Keratinocyte (primary cell): ENCODE data around the gene HS1BP3. TPM values are rescaled to one million over a fixed set of nuclear protein-coding genes. Genes with fewer than 3 reads are reported as not detected.

Source experiments
- DNase-seq: peaks from one replicate; pipeline ENCODE4 v3.0.0-alpha.2; 2011; ENCODE audit warnings: low read depth, missing footprints, low spot score
- FAIRE-seq: peaks from 2 replicates; lab custom pipeline; 2011; peaks lifted over from hg19 to GRCh38; lab: Jason Lieb, UNC
- H2AFZ ChIP-seq: 2 replicates; pipeline ENCODE4 v1.6.0; 2012; ENCODE audit warnings: low read length, control low read depth, inconsistent platforms; ENCODE audit not compliant: control insufficient read depth
- H3K27ac ChIP-seq: 2 replicates; pipeline ENCODE4 v1.5.1; 2011; ENCODE audit warnings: low read length; ENCODE audit not compliant: control insufficient read depth, insufficient read depth
- H3K27me3 ChIP-seq: 3 replicates; pipeline ENCODE4 v1.6.0; 2011; ENCODE audit warnings: low read length; ENCODE audit not compliant: control insufficient read depth, insufficient read depth; ENCODE audit errors: extremely low read depth
- H3K36me3 ChIP-seq, 2 experiments: 2 replicates in 1 of 2; 3 replicates in 1 of 2; pipeline ENCODE4 v1.5.1; 2011; ENCODE audit warnings: low read length in 2 of 2, mild to moderate bottlenecking in 1 of 2; ENCODE audit not compliant: control insufficient read depth in 2 of 2, insufficient read depth in 2 of 2; ENCODE audit errors: extremely low read depth in 1 of 2
- H3K4me1 ChIP-seq: 3 replicates; pipeline ENCODE4 v1.5.1; 2011; ENCODE audit warnings: low read length; ENCODE audit not compliant: control insufficient read depth, insufficient read depth; ENCODE audit errors: extremely low read depth
- H3K4me2 ChIP-seq: 3 replicates; pipeline ENCODE4 v1.6.0; 2011; ENCODE audit warnings: low read depth, low read length; ENCODE audit not compliant: control insufficient read depth, insufficient read depth; ENCODE audit errors: extremely low read depth
- H3K4me3 ChIP-seq, 3 experiments: fragments of 200-600 bp in 1 of 3; sonication (generic) in 1 of 3; 2 replicates in 2 of 3; 3 replicates in 1 of 3; pipeline ENCODE4 v1.5.1; 2011 to 2016; ENCODE audit warnings: low read length in 3 of 3, mild to moderate bottlenecking in 3 of 3, control low read depth in 2 of 3, inconsistent platforms in 1 of 3, low read depth in 1 of 3, mixed read lengths in 1 of 3, mixed run types in 1 of 3, moderate library complexity in 1 of 3; ENCODE audit not compliant: control insufficient read depth in 2 of 3, insufficient read depth in 2 of 3; ENCODE audit errors: extremely low read depth in 1 of 3
- H3K79me2 ChIP-seq: 2 replicates; pipeline ENCODE4 v1.6.0; 2012; ENCODE audit warnings: low read length; ENCODE audit not compliant: control insufficient read depth, insufficient read depth
- H3K9ac ChIP-seq: 3 replicates; pipeline ENCODE4 v1.6.0; 2011; ENCODE audit warnings: low read length; ENCODE audit not compliant: control insufficient read depth, insufficient read depth; ENCODE audit errors: extremely low read depth
- H3K9me1 ChIP-seq: 3 replicates; pipeline ENCODE4 v1.6.0; 2011; ENCODE audit warnings: low read length; ENCODE audit not compliant: control insufficient read depth, insufficient read depth; ENCODE audit errors: extremely low read depth
- H3K9me3 ChIP-seq: 2 replicates; pipeline ENCODE4 v1.5.1; 2012; ENCODE audit warnings: low read depth, low read length; ENCODE audit not compliant: control insufficient read depth
- H4K20me1 ChIP-seq: 3 replicates; pipeline ENCODE4 v1.6.0; 2011; ENCODE audit warnings: low read length; ENCODE audit not compliant: control insufficient read depth, insufficient read depth; ENCODE audit errors: extremely low read depth
- CTCF ChIP-seq, 3 experiments: IDR thresholded peaks in 1 of 3; conservative IDR thresholded peaks in 1 of 3; optimal IDR thresholded peaks in 1 of 3; 2 replicates in 2 of 3; 3 replicates in 1 of 3; pipeline versions ENCODE3 to v1.5.1; 2011; ENCODE audit warnings: low read length in 3 of 3, mild to moderate bottlenecking in 3 of 3, moderate library complexity in 2 of 3, control low read depth in 1 of 3, inconsistent platforms in 1 of 3; ENCODE audit not compliant: insufficient read depth in 2 of 3; ENCODE audit errors: extremely low read depth in 1 of 3
- EZH2 ChIP-seq: IDR thresholded peaks from one replicate; pipeline ENCODE4 v1.6.1; 2012; ENCODE audit warnings: inconsistent platforms, mild to moderate bottlenecking, low read length, moderate library complexity
- dilution Hi-C: fragments of 300-500 bp; cut with MboI; formaldehyde crosslinking; loops from one replicate; pipeline ENCODE4 v1.7.0; 2020; ENCODE audit warnings: low sequenced_read_pairs; ENCODE audit not compliant: extremely low pct_ligation_motif_present
- polyA plus RNA-seq, 5 experiments: library from polyadenylated mRNA; depleted of rRNA in 3 of 5; stranded (reverse) in 3 of 5; stranded (forward) in 1 of 5; unstranded in 1 of 5; fragments of >200 nt; gene quantifications; 1 replicate in 1 of 5; 2 replicates in 3 of 5; 3 replicates in 1 of 5; pipeline versions ENCODE4 v1.2.1 to v1.2.3, GENCODE V29; 2011 to 2012; ENCODE audit warnings: missing spikeins in 2 of 5, low read depth in 1 of 5, low replicate concordance in 1 of 5

Gene HS1BP3
- polyA plus RNA-seq, 1 donor (not counting 4 experiments of a cell fraction or from before 2014, with no cell fraction given) = 18.5 TPM

- Histone ChIP-seq H2AFZ (no peak overlapping the region), H3K9me1 (no peaks in the 10 kb centered on the region), H3K4me2 (no peak overlapping the region), H3K9me3 (no peaks in the 10 kb centered on the region), H3K79me2 (no peaks in the 10 kb centered on the region), H3K4me1 (peaks cover 6% of the 10 kb centered on the region), H3K27me3 (no peaks in the 10 kb centered on the region), H3K27ac (no peak overlapping the region), H3K36me3 (no peaks in the 10 kb centered on the region), H3K4me3 (no peak overlapping the region), H3K9ac (no peak overlapping the region), H4K20me1 (peaks cover 2% of the 10 kb centered on the region)
- DNase-seq (no peak), FAIRE-seq (no peak)
- dilution Hi-C loops = no loop called here
- no peak for TF ChIP-seq EZH2
- TF ChIP-seq CTCF (optimal IDR thresholded peaks at IDR 0.05 in 1 of 3, IDR thresholded peaks at IDR 0.05 in 1 of 3, conservative IDR thresholded peaks at IDR 0.05 in 1 of 3; ENCODE audit: extremely low read depth in 1 of 3, insufficient read depth in 2 of 3, low read length in 3 of 3) = no peak
Observed at GRCh38 chr2:20611844-20612356, 39.0 kb downstream of the HS1BP3 start.

DNA sequence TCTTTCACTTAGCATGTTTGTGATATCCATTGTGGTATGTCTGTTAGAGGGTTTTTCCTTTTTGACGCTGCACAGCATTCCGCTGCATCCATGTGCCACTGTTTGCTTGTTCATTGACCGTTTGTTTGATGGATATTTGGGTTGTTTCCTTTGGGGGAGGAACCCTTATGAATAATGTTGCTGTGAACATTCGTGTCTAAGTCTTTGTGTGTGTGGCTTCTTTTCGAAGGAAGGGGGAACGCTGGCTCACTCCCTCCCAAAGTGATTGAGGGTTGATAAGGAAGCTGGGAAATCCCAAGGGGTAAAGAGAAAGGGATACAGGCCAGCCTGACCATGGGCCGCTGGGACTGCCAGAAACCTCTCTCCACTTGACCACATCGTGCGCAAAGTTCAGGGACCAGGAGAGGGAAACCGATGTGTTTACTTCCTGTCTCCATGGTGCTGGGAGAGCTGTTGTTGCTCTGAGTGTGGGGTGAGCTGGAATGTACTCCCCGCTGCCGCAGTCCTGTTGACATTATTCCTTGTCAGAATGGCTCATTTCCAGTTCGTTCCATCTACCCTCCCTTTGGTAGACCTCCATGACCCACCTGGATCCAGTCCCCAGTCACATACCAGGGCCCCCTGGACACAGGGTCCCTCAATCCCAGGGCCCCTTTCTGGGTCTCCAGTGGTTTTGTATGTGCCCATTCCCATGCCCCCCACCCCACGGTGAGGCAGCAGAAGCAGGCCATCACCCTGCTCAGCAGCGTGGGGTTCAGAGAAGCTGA is 39.6 kb downstream of the HS1BP3 start:
- Histone ChIP-seq H3K4me3 (no peak overlapping the region), H3K9me1 (no peaks in the 10 kb centered on the region), H3K9ac (no peak overlapping the region), H3K9me3 (no peaks in the 10 kb centered on the region), H3K27me3 (no peaks in the 10 kb centered on the region), H3K27ac (no peak overlapping the region), H3K36me3 (no peaks in the 10 kb centered on the region), H4K20me1 (peaks cover 2% of the 10 kb centered on the region), H2AFZ (no peak overlapping the region), H3K79me2 (no peaks in the 10 kb centered on the region), H3K4me1 (peaks cover 6% of the 10 kb centered on the region), H3K4me2 (no peak overlapping the region)
- no peak for DNase-seq
- no peak for FAIRE-seq
- dilution Hi-C loops = no loop called here
- no peak for TF ChIP-seq CTCF (optimal IDR thresholded peaks at IDR 0.05 in 1 of 3, IDR thresholded peaks at IDR 0.05 in 1 of 3, conservative IDR thresholded peaks at IDR 0.05 in 1 of 3; ENCODE audit: extremely low read depth in 1 of 3, insufficient read depth in 2 of 3, low read length in 3 of 3)
